ENCODE measurements around the gene HIRA. TPM values are rescaled to one million over a fixed set of nuclear protein-coding genes. Genes with fewer than 3 reads are reported as not detected.
"Not testable (repeated sequence)": the region's sequence is repeated elsewhere in the genome, so short reads cannot be mapped to it uniquely, and the experiment has no call there.

Gene HIRA
- total and polyA plus RNA-seq, 2 experiments from 2014 or later = 9.4 to 58.3 TPM

GRCh38 chr22:19330205-19330604 is 101.3 kb downstream of the HIRA start:
- H3K27me3 Mint-ChIP-seq (ENCODE audit: insufficient read depth, low read depth, poor library complexity); H3K4me1 ChIP-seq (ENCODE audit: insufficient read depth); H3F3A ChIP-seq (replicated peaks; ENCODE audit: low read depth); H3K4me2 ChIP-seq; H3K4me3 Mint-ChIP-seq; H3K4me1 Mint-ChIP-seq; H2AFZ ChIP-seq; H3K27ac Mint-ChIP-seq; ATAC-seq; H4K20me1 ChIP-seq (replicated peaks; ENCODE audit: insufficient read depth); H3K27me3 ChIP-seq (ENCODE audit: insufficient read depth); H3K4me3 ChIP-seq; H3K27ac ChIP-seq (ENCODE audit: low read depth); H3K79me2 ChIP-seq (replicated peaks; ENCODE audit: insufficient read depth); DNase-seq (ENCODE audit: low spot score); H3K9me2 ChIP-seq (ENCODE audit: insufficient read depth): not testable (repeated sequence)
- peaks cover 27% of the 10 kb centered on the region for H3K9me3 Mint-ChIP-seq
- peaks cover 67% of the 10 kb centered on the region for H3K36me3 Mint-ChIP-seq (ENCODE audit: low read depth)
- H3K36me3 ChIP-seq (ENCODE audit: insufficient read depth) = peaks cover 19% of the 10 kb centered on the region

- no peak for DNase-seq (ENCODE audit: low spot score)
- no peaks in the 10 kb centered on the region for H3K4me1 ChIP-seq (ENCODE audit: insufficient read depth)
- peaks cover 30% of the 10 kb centered on the region for H3K9me3 Mint-ChIP-seq
- H2AFZ ChIP-seq = no peak overlapping the region
- H3K4me3 ChIP-seq = no peak overlapping the region
- peaks cover 62% of the 10 kb centered on the region for H3K36me3 Mint-ChIP-seq (ENCODE audit: low read depth)
- TF ChIP-seq ETS1 (IDR thresholded peaks at IDR 0.05) = no peak
- no peak for TF ChIP-seq CREB1 (CRISPR knock-in tag; IDR thresholded peaks at IDR 0.05; ENCODE audit: low read depth)
- no peak for TF ChIP-seq ZNF331 (CRISPR knock-in tag; IDR thresholded peaks at IDR 0.05; ENCODE audit: low read depth)
- TF ChIP-seq EZH2phosphoT487 (IDR thresholded peaks at IDR 0.05; ENCODE audit: unreplicated experiment) = no peak
- TF ChIP-seq POLR2AphosphoS5 (IDR thresholded peaks at IDR 0.05; ENCODE audit: low read depth) = no peak
- no peak overlapping the region for H3K4me2 ChIP-seq
- H3K27me3 ChIP-seq (ENCODE audit: insufficient read depth) = no peaks in the 10 kb centered on the region
- H3K79me2 ChIP-seq (replicated peaks; ENCODE audit: insufficient read depth) = no peaks in the 10 kb centered on the region
- no peaks in the 10 kb centered on the region for H3F3A ChIP-seq (replicated peaks; ENCODE audit: low read depth)
- peaks cover 19% of the 10 kb centered on the region for H3K36me3 ChIP-seq (ENCODE audit: insufficient read depth)
- H3K4me3 Mint-ChIP-seq = no peak overlapping the region
- ATAC-seq = no peak
- H3K27ac ChIP-seq (ENCODE audit: low read depth) = no peak overlapping the region
- H3K9me2 ChIP-seq (ENCODE audit: insufficient read depth) = no peaks in the 10 kb centered on the region
- no peaks in the 10 kb centered on the region for H3K4me1 Mint-ChIP-seq
- H3K27ac Mint-ChIP-seq = no peak overlapping the region
- H3K27me3 Mint-ChIP-seq (ENCODE audit: insufficient read depth, low read depth, poor library complexity) = peaks cover 7% of the 10 kb centered on the region
- H4K20me1 ChIP-seq (replicated peaks; ENCODE audit: insufficient read depth) = no peaks in the 10 kb centered on the region
Measured at GRCh38 chr22:19329454-19329853, 102.1 kb downstream of the HIRA start.

- H3K4me1 Mint-ChIP-seq = no peaks in the 10 kb centered on the region
- no peaks in the 10 kb centered on the region for H3F3A ChIP-seq (replicated peaks; ENCODE audit: low read depth)
- peaks cover 10% of the 10 kb centered on the region; the same call in 1 of the 2 replicates for H3K36me3 ChIP-seq (ENCODE audit: insufficient read depth)
- peaks cover 54% of the 10 kb centered on the region for H3K9me3 Mint-ChIP-seq
- H3K27me3 Mint-ChIP-seq (ENCODE audit: insufficient read depth, low read depth, poor library complexity) = peaks cover 7% of the 10 kb centered on the region
- H3K4me3 ChIP-seq = no peak overlapping the region
- no peaks in the 10 kb centered on the region for H3K4me1 ChIP-seq (ENCODE audit: insufficient read depth)
- no peaks in the 10 kb centered on the region for H3K27me3 ChIP-seq (ENCODE audit: insufficient read depth)
- no peaks in the 10 kb centered on the region for H4K20me1 ChIP-seq (replicated peaks; ENCODE audit: insufficient read depth)
- H3K27ac Mint-ChIP-seq = no peak overlapping the region
- DNase-seq (ENCODE audit: low spot score) (no peak), ATAC-seq (no peak)
- no peak overlapping the region for H3K27ac ChIP-seq (ENCODE audit: low read depth)
- no peak overlapping the region for H3K4me3 Mint-ChIP-seq
- no peaks in the 10 kb centered on the region for H3K79me2 ChIP-seq (replicated peaks; ENCODE audit: insufficient read depth)
- H3K9me2 ChIP-seq (ENCODE audit: insufficient read depth) = no peaks in the 10 kb centered on the region
- no peak overlapping the region for H3K4me2 ChIP-seq
- no peak overlapping the region for H2AFZ ChIP-seq
- H3K36me3 Mint-ChIP-seq (ENCODE audit: low read depth) = peaks cover 36% of the 10 kb centered on the region
- TF ChIP-seq EZH2phosphoT487 (IDR thresholded peaks at IDR 0.05; ENCODE audit: unreplicated experiment) (no peak), STAT1 (IDR thresholded peaks at IDR 0.05; ENCODE audit: unreplicated experiment) (no peak), ZNF331 (CRISPR knock-in tag; IDR thresholded peaks at IDR 0.05; ENCODE audit: low read depth) (no peak), ZNF462 (CRISPR knock-in tag; IDR thresholded peaks at IDR 0.05) (no peak)
Measured at GRCh38 chr22:19325296-19325948, 106.1 kb downstream of the HIRA start.
